Stimulated activated CD4-positive, alpha-beta T cell treated with anti-CD3 and anti-CD28 coated beads, Interleukin-2, amount 100 ng/mL, for 24 hours (primary cell): ENCODE measurements around the gene PCGF3.
"Not testable (repeated sequence)": the region's sequence is repeated elsewhere in the genome, so short reads cannot be mapped to it uniquely, and the experiment has no call there.

Source experiments
- DNase-seq, 2 donors: peaks; one replicate each; pipeline ENCODE4 v3.0.0-alpha.2; 2020

PCGF3 gene

DNA sequence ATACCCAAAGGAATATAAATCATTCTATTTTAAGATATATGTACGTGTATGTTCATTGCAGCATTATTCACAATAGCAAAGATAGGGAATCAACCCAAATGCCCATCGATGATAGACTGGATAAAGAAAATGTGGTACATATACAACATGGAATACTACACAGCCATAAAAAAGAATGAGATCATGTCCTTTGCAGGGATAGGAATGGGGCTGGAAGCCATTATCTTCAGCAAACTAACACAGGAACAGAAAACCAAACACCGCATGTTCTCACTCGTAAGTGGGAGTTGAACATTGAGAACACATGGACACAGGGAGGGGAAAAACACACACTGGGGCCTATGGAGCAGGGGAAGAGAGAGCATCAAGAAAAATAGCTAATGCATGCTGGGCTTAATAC, 101.3 kb downstream of the PCGF3 start:
- not testable (repeated sequence) for DNase-seq

DNA sequence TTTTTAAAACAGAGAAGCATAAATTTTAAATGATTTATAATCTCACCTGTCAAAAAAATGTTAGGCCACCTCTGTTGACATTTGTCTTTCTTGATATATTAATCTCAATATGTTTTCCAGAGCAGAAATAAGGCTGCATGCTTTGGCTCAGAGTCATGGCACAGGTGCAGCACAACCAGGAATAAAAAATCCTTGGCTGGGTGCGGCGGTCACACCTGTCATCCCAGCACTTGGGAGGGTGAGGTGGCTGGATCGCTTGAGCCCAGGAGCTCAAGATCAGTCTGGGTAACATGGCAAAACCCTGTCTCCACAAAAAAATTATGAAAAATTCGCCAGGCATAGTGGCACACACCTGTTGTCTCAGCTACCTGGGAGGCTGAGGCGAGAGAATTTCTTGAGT, 102.2 kb downstream of the PCGF3 start:
- no peak for DNase-seq

DNA sequence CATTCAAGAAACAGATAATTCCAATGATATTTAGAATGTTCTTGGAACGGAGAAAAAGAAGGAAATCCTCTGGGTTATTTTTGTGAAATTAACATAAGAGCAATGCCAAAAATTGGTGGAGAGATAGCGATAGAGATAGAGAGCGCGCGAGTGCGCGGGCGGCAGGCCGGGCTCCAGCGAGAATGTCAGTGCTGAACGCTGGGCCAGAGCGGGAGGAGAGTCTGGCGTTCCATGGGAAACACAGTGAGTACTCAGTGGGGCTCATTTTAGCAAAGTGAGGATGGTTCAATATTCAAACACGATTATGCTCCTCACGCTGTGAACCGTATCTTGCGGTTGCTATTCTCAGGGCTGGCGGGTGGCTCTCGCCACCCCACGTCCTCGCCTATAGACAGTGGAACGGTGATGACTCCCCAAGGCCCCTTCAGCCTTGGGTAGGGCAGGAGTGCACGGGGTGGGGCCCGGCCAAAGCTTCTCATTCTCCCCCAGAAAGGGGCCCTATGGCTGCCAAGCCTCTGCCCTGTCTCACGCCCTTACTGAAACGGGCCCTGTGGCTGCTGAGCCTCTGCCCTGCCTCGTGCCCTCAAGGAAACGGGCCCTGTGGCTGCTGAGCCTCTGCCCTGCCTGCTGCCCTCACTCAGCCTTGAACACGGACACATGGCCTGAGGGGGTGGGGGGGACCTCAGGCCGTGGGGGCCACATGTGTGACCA, 103.4 kb downstream of the PCGF3 start:
- no peak for DNase-seq

DNA sequence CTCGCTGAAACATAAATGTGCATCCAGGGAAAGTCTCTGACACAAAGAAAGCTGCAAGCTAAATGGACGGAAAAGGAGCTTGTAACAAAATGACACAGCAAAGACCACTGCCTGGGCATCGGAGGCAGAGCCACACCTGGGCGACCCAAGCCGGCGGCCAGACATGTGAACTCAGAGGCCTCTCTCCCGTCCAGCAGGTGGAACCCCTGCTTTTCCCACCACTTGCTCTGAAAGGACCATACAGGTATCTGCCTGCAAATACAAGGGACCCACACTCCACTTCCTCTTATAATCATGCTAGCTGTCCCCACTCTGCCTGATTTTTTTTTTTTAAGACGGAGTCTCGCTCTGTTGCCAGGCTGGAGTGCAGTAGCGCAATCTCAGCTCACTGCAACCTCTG, 108.3 kb downstream of the PCGF3 start:
- no peak for DNase-seq

DNA sequence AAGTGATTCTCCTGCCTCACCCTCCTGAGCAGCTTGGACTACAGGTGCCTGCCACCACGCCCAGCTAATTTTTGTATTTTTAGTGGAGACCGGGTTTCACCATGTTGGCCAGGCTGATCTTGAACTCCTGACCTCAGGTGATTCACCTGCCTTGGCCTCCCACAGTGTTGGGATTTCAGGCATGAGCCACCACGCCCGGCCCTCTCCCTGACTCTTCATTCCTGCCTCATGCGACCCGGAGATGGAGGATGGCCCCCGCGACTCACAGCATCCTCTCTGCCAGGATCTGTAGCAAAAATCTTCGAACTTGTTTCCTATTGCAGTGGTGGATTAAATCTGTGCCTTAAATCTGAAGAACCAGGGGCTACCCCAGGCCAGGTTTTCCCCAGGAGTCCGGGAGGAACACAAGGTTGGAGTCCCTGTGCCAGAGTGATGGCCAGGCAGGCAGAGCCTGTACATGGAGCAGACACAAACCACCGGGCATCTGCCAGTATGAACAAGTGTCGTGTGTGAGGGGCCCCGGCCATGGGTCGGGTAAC, 108.7 kb downstream of the PCGF3 start:
- no peak for DNase-seq

DNA sequence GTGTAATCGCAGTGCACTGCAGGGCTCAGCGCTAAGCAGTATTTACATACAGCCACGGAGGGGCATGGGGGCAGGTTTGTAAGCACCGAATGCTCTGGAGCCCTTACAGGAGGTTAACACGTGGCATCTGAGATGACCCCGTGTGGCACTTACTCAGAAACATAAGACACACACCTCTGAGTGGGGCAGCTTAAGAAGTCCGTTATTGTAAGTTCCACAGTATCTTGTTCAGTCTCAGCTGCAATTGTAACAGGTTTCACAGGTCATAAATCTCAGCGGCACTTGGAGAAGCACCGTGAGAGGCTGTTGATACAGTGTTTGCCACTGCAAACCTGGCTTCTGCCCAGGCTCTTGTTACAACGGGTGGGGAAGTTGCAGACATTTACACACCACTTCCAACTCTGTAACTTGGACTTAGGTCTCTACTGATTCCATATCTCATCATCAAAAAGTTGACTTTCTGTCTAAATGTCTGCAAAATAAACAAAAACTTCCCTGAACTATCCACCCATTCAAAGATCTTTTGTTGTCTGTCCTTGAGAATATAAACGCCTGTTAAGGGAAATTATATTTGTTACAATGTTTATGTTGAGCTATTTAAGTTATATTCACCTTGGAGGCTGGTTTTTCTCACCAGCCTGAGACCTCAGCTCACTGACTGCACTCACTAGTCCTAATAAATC, 110.0 kb downstream of the PCGF3 start:
- no peak for DNase-seq

DNA sequence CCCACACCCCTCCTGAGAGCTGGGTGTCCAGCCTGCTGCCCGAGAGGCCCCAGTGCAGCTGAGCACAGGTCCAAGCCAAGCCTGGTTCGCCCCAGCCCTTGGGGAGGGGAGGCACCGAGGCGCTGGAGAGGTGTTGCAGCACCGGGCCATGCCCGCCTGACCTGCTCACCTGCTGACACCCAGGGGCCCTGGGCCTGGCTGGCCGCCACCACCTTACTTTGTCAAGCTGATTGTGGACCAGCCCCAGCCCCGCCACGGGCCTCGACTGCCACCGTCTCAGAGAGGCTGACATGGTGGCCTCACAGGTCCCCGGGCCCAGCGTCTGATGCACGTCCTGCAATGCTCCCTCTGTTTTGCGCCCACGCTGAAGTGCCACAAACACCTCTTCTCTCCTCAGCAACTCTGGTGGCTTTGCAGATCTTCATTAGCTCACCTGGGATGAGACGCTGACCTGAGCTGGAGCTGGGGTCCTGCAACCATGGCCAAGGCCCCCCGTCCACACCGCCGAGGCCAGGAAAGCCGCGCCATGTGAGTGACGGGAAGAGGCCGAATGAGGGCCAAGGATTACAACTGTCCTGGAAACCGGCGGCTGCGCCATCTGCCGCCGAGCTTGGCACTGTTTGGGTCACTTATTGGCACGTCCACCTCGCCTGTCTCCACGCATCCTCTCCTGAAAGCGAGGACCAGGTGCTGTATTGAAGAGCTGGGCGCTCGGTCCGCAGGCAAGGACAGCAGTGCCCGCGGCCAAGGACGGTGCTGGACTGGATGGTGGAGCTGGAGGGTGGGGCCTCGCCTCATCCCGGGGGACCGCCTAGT, 112.7 kb downstream of the PCGF3 start:
- no peak for DNase-seq

DNA sequence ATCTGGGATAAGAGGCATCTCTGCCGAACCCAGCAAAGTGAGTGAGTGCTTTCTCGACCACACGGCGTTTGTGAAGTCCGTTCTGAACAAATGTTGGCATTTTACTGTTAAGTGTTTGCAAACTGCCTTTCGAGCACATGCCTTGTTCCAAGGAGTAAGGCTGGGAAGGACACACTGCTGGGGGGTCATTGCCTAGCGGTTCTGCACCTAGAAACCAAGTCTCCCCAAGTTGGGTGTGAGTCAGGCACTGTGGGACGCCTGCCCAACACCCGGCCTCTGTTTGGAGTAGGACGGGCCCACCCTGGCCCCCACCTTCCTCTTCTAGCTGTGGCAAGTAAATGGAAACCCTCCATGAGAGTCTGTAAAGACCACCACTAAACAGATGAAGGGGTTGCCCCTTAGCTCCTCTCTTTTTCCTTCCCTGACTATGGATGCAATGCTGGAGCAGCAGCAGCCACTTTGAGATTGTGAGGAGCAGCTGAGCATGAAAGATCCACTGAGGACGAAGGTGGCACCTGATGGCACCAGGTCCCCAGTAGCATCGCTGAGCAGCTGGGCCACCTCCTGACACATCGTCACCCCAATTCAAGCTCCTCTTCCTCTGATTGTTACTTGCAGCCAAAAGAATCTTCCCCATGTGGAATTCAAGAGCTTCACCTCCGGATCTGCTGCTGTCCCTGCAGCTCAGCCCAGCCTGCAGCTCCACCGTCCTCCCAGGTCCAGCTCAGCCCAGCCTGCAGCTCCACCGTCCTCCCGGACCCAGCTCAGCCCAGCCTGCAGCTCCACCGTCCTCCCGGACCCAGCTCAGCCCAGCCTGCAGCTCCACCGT, 114.0 kb downstream of the PCGF3 start:
- no peak for DNase-seq
